ENCODE data around the gene LY6G6C.

LY6G6C gene

DNA sequence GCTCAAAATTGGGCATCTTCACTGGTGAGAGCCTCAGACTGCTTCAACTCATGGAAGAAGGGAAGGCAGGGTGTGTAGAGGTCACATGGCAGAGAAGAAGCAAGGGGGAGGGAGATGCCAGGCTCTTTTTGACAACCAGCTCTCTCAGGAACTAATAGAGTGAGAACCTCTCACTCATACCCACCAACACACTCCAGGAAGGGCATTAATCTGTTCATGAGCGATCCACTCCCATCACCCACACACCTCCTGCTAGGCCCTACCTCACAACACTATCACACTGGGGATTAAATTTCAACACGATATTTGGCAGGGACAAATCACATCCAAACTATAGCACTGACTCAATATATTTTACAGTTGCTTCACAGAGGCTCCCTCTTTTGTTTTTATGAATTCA lies 20.3 kb upstream of the LY6G6C start:
- DNase-seq (ENCODE audit: low spot score), result no peak

DNA sequence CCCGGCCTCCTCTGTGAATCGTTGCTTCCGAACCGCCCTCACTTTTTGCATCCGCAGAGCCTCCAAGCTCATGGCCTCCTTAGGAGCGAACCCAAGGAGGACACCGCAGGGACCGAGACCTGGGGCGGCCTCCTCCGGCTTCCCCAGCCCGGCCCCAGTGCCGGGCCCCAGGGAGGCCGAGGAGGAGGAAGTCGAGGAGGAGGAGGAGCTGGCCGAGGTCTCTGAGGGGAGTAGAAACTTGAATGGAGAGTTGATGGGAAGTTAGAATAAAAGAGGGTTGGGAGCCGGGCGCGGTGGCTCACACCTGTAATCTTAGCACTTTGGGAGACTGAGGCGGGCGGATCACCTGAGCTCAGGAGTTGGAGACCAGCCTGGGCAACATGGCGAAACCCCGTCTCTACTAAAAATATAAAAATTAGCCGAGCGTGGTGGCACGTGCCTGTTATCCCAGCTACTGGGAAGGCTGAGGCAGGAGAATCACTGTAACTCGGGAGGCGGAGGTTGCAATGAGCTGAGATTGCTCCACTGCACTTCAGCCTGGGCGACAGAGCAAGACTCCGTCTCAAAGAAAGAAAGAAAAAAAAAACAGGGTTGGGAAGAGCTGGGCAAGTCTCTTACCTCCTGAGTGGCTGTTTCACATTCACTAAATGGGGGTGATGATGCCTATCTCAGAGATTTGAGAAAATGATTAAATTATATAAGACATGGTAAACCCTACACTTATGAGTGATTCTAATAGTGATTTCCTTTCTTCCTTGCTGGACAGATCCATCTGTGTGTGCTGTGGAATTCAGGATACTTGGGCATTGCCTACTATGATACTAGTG lies 19.1 kb upstream of the LY6G6C start:
- no peak for DNase-seq (ENCODE audit: low spot score)

DNA sequence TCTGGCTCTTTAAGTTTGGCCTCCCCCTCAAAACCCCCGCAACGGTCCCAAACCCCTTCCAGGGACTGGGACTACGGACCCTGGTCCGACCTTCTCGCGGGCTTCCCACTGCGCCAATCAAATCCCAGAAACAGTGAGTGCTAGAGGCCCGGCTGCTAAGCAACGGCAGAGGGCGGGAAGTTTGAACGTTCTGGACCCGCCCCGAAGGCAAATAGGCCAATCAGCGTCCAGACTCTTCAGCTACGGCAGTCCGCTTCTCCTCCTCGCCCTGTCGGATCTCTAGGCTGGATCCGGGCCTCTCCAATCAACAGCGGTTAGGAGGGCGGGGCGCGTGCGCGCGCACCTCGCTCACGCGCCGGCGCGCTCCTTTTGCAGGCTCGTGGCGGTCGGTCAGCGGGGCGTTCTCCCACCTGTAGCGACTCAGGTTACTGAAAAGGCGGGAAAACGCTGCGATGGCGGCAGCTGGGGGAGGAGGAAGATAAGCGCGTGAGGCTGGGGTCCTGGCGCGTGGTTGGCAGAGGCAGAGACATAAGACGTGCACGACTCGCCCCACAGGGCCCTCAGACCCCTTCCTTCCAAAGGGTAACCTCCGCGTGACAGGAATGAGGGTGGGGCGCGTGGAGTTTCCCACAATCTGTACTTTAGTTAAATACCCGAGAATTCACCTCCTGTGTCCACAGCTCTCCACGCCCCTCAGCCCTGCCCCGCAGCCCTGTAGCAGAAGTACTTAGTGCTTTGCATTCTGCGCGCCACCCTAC lies 18.3 kb upstream of the LY6G6C start, which contains the start of gene MSH5:
TSS of gene MSH5 (plus strand) at position 367 of the 758 bp plus-strand sequence. CDS start 462 bp downstream, outside the sequence.
- peak; percentile 99 for DNase-seq (ENCODE audit: low spot score)

DNA sequence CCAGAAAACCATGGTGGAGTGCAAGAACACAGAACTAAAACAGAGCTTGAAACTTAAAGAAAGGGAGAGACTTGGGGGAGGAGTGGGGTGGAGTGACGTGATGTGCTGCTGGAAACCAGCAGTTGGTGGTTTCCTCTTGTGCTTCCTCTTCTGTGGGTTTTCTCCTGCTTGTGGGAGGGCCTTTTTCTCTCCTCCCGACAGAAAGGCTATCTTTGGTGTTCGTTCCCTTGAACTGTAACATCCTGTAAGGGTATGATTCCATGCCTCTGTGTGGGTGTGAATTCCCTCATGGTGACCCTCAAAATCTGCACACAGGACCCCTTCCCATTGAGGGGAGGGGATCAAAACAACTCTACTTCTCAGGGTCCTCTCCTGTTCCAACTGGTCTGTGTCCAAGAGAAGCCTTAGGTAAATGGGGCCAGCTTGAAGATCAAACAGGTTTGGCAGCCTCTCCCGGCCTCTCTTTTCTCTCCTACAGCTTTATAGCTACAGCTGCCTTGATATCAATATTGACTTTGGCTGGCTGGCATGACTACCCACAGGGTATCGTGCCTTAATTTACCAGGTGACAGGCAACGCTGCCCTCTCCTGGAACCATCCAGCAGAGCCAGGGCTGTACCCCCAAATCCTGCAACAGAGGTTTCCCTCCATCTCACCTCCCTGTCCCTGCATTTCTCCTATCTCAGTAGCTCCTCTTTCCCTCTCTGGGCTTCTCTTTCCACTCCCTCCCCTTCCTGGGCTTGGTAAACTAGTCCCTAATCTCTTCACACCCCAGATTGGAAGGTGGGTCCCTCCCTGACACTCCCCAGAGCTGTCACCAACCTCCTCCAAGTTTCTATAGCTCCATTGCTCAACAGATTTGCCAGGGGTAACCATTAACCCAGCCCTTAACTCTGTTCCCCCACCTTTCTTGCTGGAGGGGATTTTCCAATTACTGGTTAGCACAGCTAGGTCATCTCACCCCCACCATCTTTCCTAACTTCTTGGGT lies 16.7 kb upstream of the LY6G6C start:
- peak; percentile 54 for DNase-seq (ENCODE audit: low spot score)

DNA sequence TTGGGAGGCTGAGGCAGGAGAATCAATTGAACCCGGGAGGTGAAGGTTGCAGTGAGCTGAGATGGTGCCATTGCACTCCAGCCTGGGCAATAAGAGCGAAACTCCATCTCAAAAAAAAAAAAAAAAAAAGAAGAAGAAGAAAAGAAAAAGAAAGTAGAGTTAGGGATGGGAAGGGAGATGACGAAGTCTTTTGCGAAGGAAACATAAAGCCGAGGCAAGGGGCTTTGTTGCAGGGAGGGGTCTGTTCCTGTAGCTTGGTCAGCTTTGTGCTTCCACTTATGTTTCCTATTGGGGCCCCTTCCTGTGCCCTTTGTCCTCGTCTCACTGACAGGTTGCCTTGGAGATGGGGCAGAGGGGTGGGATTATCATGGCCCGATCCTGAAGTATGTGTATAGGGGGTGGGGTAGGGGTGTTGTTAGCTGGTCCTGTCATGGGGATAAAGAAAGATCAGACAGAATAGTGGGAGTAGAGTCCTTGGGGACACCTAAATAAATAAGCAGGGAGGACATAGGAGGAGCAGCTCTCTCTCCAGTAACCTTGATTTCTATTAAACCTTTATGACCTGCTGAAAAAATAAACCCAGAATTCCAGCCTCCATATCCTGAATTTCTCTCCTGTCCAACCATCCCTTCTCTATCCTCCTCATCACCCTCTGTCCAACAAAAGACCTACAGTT lies 15.9 kb upstream of the LY6G6C start:
- no peak for DNase-seq (ENCODE audit: low spot score)

DNA sequence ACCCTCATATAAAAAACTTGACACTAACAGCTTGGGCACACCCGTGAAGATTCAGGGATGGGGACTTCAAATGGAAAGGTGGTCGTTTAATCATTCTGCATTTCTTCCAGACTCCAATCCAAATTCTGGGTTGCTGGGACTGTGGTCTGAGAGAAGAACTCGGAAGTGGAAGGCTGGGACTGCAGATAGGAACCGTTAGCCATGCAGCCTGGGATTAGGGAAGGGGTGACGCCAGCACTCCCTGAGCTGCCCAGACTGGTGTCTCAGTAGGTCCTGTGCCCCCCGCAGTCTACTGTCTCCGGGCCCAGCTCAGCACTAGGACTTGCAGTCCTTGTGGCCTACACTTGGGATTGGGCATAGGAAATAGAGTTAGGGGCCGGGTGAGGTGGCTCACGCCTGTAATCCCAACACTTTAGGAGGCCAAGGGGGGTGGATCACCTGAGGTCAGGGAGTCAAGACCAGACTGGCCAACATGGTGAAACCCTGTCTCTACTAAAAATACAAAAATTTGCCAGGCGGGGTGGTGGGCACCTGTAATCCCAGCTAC lies 15.3 kb upstream of the LY6G6C start:
- DNase-seq (ENCODE audit: low spot score), result no peak

DNA sequence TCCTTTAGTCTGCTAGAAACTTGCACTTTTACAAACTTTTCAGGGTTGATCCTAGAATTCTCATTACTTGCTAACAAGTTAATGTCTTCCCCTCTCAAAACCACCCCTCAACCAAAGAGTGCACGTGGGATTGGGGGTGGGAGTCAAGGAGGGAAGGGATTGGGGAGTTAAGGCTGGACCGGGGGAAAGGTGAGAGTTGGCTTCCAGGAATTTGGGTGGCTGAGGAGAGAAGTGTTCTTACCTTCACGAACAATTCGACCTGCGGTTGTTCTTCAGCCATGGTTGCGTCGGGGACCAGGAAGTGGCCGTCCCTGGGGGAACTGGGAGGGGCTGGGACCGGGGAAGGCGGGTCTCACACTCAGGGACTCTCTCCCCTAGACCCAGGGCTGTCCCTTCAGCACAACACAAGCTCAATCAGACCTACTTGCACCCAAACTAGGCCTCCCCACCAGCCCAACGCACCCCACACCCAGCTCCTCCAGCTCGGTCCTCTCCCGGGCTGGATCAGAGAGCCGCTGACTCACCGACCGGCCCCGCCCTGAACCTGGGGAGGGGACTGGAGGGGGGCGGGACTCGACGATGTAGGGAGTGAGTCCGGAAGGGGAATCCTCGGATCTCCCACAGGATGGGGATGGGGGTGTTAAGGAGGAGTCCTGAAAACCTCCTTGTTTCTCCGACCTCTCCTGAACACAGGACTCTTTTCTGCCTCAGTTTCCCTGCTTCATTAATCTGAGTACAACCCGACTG lies 14.6 kb upstream of the LY6G6C start, which contains the start of gene CLIC1:
TSS of gene CLIC1 (minus strand) at position 510 of the 747 bp plus-strand sequence. CDS start at position 280, 230 bp downstream.
- DNase-seq (ENCODE audit: low spot score), result peak; percentile 82

DNA sequence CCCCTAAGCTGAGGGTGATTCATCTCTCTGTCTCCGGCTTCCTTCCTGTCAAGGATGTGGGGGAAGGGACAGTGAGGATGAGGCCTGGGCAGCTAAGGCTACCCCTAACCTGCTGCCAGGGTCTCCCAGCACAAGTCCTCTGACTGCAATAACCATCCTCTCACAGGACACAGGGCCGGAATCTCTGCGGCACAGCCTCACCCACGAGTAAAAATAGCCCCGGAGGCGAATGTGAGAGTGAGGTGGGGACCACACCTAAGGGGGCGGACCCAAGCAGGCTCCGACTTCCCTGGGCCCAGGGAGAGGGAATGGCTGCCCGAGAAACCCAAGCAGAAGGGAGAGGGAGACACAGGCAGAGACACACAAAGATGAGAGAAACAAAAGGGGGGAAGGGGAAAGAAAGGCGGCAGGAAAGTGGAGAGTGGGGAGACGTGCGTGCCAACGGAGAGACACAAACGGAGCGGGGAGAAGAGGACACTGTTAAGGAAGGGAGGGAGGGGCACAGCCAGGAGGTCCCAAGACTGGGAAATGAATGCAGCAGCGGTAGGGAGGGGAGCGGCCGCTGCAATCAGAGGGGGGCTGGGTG lies 13.4 kb upstream of the LY6G6C start:
- DNase-seq (ENCODE audit: low spot score), result peak; percentile 43

DNA sequence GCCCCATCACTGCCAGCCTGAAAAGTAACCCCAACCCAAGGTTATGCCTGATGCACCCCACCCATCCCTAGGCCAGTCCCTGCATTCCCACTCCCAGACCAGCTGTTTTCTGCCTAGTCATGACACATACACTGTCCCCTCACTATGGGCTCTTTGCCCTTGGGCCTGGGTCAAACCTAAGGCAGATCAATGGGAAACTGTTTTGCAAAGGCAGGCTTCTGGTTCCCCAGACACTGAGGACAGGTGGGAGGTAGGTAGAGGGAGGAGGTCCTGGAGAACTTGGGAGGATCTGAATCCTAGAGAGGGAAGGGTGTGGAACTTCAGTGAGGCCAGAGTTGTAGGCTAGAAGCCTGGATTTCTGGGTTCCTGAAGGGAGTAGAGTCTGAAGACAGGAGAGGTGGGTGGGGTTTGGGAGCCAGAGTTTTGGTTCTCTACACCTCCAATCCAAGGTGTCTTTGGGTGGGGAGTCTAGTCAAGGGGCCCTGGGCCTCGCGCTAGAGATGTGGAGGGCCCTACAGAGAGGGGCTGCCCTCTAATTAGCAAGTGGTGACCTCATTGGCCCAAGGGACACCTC lies 12.8 kb upstream of the LY6G6C start:
- DNase-seq (ENCODE audit: low spot score), result no peak

DNA sequence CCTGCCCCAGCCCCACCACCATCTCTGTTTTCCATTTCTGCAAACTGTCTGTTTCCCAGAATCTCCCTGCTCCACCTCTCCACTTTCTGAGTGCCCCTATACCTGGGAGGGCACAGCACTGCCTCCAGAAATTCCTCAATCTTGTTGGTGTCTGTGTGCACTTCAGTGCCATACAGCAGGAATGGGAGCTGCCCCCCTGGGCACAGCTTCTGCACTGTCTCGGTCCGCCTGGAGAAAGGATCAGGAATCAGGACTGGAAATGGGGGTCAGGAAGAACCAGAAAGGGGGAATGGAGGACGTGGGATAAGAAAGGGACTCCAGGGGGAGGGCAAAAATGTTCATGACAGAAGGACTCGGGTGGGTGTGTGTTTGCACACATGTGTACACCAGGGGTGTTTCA lies 12.2 kb upstream of the LY6G6C start:
- DNase-seq (ENCODE audit: low spot score), result no peak

DNA sequence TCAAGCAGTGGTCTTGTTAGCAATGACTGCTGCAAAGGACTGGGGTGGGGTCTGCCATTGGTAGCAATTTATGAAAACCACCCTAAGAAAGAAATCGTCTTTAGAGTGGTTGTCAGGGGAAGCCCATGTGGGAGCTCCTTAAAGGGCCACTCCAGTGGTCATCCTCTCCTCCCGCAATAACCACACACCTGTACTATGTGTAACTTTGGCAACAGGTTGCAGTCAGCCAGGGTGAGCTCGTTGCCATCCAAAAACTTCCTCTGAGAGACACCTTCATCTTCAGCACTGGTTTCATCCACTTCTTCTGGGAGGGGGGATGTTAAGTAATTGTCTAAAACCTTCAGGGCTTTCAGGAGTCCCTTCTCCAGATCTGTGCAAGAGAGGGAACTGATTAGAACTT lies 10.5 kb upstream of the LY6G6C start:
- no peak for DNase-seq (ENCODE audit: low spot score)

DNA sequence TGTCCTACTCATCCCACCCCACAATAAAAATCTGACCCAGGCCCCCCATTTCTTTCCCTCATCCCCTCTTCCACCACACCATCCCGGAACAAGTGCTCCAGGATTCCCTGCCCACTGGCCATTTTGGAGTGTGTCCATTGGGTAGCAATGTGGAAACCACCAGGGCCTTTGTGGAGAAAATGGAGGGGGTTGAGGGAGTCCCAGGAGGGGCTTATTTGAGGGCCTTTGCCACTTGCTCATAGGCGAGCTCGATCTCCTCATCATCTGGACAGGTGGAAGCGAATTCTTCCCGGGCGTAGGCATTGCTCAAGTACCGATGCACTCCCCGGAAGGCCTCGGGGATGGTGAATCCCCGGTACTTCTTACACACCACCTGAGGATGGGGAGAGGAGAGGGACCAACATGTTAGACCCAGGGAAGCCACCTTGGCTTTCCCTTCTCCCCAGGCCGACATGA lies 9.1 kb upstream of the LY6G6C start:
- DNase-seq (ENCODE audit: low spot score), result no peak

DNA sequence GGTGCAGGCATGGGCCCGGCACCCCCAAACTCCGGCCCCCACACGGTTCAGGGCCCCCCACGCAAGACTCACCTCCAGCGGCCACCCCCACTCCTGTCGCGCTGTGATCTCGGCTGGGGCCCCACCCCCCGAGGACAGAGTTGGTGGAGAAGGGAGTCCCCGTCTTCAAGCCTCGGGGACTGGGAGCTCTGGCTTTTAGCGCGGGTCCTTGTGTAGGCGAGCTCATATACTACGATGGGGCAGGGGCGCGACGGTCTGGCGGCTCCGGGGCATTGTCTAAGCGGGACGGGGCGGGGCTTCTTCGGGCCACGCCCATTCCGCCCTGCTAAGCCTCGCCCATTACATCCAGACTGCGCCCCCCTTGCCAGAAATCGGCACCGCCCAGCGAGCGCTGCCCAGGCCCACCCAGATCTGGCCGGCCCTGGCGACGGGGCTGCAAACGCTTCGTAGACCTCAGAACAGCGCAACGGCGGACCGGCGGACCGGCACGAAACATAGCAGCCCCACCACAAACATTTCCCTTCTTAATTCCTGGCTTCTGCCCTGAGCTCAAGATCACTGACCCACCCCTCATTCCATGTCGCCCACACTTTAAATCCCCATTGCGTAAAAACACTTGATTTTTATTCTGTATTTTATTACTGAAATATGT lies 8.6 kb upstream of the LY6G6C start:
- peak; percentile 69 for DNase-seq (ENCODE audit: low spot score)

DNA sequence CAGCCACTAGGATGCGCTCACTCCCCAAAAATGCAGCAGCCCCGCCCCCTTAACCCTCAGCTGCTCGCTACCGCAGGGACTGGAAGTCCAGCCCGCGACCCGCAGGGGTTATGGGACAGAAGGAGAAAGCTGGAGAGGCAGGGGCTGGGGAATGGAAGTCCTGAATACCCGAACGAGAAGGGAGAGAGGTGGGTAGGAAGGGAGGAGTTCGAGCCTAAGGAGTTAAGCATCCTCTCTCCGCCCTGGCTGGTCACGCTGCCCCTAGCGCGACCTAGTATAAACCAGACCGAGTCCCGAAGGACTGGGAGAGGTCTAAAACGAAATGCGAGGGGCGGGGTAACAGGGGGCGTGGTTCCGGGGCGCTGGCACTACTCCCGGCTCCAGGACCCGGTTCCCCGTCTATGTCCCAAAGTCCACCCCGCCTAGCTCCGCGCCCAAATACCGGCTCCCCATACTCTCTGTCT lies 8.0 kb upstream of the LY6G6C start:
- DNase-seq (ENCODE audit: low spot score), result peak; percentile 82

DNA sequence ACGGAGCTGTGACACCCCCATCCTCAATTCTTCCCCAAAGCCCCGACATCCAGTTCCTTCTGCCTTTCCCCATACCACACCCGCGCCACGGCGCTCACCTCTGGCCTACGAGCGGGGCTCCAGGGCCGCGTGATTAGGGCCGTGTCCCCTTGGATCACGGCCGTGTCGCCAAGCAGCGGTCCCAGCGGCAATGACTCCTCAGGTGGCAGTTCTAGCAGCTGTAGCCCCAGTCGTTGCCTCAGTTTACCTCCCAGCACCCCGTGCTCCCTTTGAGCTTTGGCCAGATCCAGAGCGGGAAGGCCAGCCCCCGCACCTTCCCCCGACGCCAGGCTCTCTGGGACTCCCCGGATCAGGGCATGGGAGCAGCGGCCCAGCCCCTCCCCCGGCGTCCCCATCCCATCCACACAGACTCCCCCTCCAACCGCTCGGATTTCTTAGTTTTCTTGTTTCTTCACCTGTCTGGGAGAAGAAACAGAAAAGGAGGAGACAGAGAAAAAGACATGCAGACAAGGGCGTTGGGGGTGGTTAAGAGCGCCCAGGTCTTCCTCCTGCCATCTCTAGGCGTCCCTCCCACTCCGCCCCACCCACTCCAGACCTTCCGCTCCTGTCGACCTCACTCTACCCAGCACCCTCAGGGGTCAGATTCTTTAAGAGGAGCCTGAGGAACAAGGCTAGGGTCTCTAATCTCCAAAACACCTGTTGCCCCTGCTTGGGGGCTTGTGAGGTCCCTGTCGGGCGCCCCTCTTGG lies 7.4 kb upstream of the LY6G6C start, which contains the start of gene DDAH2:
TSS of gene DDAH2 (minus strand) at position 533 of the 748 bp plus-strand sequence. CDS start at position 395, 138 bp downstream.
- no peak for DNase-seq (ENCODE audit: low spot score)

DNA sequence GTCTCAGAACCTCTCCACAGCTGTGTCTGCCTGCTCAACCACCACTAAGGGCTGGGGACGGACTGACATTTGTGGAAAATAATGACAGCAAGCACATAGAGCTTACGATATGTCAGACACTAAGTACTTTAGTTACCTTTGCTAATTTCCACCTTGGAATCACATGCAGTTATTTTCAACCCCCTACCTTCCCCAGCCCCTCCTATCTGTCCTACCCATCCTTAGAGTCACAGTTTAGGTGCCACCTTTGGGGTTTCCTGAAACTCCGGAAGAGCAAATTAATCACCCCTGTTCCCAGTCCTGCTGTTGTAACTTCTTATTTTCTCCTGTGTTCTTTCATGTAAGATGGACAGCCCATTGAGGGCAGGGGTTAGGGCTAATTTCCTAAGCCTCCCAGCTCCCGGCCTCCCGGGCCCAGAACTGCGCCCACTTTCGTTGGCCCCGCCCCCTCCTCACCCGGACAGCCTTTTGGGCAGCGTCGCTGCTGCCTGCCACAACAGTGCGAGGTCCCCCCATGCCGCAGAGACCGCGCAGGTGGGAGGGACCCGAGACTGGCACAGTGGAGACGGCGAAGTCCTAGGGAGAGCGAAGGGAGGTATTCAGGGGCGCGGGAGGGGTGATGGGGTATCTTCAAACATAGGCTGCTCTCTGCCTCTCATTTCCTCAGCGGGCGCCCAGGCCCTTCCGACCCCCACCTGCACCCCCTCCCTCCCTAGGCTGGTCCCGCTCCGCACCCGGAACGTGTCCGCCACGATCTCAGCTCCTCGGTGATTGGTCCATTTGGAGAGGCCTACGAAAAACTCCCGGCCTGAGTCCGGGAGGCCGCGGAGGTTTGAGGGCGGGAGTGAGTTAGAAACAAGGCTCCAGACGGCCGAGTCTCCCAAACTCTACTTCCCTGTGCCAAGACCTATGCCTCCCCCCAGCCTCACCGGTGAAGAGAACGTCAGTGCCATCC lies 6.4 kb upstream of the LY6G6C start:
- DNase-seq (ENCODE audit: low spot score), result no peak
